Measurements from ENCODE around the gene RAET1G.

The RAET1G gene

GRCh38 chr6:149867876-149868640 is 54.9 kb downstream of the RAET1G start:
- DNase-seq (ENCODE audit: low read depth), result no peak

All from stromal cell of bone marrow (primary cell).